CD14-positive monocyte (primary cell): Measurements from ENCODE around the gene F10. TPM values are rescaled to one million over a fixed set of nuclear protein-coding genes. Genes with fewer than 3 reads are reported as not detected.

Experiments used
- DNase-seq, 3 donors: peaks; one replicate each; pipeline ENCODE4 v3.0.0-alpha.2; 2011 to 2022
- H2AFZ ChIP-seq: 2 replicates; pipeline ENCODE4 v1.6.0; 2012; ENCODE audit warnings: mild to moderate bottlenecking, low read depth, low read length, inconsistent platforms; ENCODE audit not compliant: insufficient read depth, poor library complexity, severe bottlenecking
- H3K27ac ChIP-seq, 2 donors: 1 replicate in 1 of 2; 2 replicates in 1 of 2; pipeline ENCODE4 v1.5.1; 2012 to 2013; ENCODE audit warnings: low read length in 2 of 2, control low read depth in 1 of 2, inconsistent platforms in 1 of 2, low read depth in 1 of 2, mild to moderate bottlenecking in 1 of 2
- H3K27me3 ChIP-seq, 2 donors: one replicate each; pipeline versions ENCODE4 v1.6.0 to v1.6.1; 2011 to 2013; ENCODE audit warnings: low read length in 2 of 2; ENCODE audit not compliant: control insufficient read depth in 2 of 2, insufficient read depth in 2 of 2
- H3K36me3 ChIP-seq, 2 donors: replicated peaks in 1 of 2; 1 replicate in 1 of 2; 2 replicates in 1 of 2; pipeline versions ENCODE4 v1.5.1 to v1.6.1; 2012 to 2013; ENCODE audit warnings: low read length in 2 of 2, control low read depth in 1 of 2, inconsistent platforms in 1 of 2, mild to moderate bottlenecking in 1 of 2; ENCODE audit not compliant: insufficient read depth in 2 of 2, control insufficient read depth in 1 of 2
- H3K4me1 ChIP-seq, 2 donors: 1 replicate in 1 of 2; 2 replicates in 1 of 2; pipeline versions ENCODE4 v1.5.1 to v1.6.1; 2012 to 2013; ENCODE audit warnings: low read length in 2 of 2, control low read depth in 1 of 2, inconsistent platforms in 1 of 2, mild to moderate bottlenecking in 1 of 2, moderate library complexity in 1 of 2; ENCODE audit not compliant: insufficient read depth in 2 of 2, control insufficient read depth in 1 of 2
- H3K4me2 ChIP-seq: replicated peaks from 2 replicates; pipeline ENCODE3; 2012; ENCODE audit warnings: low read length, moderate library complexity, mild to moderate bottlenecking; ENCODE audit not compliant: poor library complexity, severe bottlenecking; ENCODE audit errors: extremely low read depth
- H3K4me3 ChIP-seq, 3 experiments: fragments of 200-600 bp in 1 of 3; sonication (generic) in 1 of 3; replicated peaks in 1 of 3; 1 replicate in 2 of 3; 2 replicates in 1 of 3; pipeline ENCODE4 v1.5.1; 2011 to 2013; ENCODE audit warnings: low read length in 3 of 3, mild to moderate bottlenecking in 3 of 3, control low read depth in 2 of 3, low read depth in 2 of 3, inconsistent platforms in 1 of 3, moderate library complexity in 1 of 3
- H3K79me2 ChIP-seq: 2 replicates; pipeline ENCODE4 v1.6.0; 2012; ENCODE audit warnings: mild to moderate bottlenecking, control low read depth, inconsistent platforms, low read length, moderate library complexity; ENCODE audit not compliant: insufficient read depth
- H3K9ac ChIP-seq: 2 replicates; pipeline ENCODE4 v1.6.0; 2017; ENCODE audit warnings: low read length, mild to moderate bottlenecking; ENCODE audit not compliant: insufficient read depth, poor library complexity, severe bottlenecking
- H3K9me3 ChIP-seq, 2 donors: replicated peaks in 1 of 2; 1 replicate in 1 of 2; 2 replicates in 1 of 2; pipeline versions ENCODE4 v1.5.1 to v1.6.1; 2012 to 2013; ENCODE audit warnings: low read length in 2 of 2, control low read depth in 1 of 2; ENCODE audit not compliant: control insufficient read depth in 1 of 2, insufficient read depth in 1 of 2
- H4K20me1 ChIP-seq: 2 replicates; pipeline ENCODE4 v1.6.0; 2012; ENCODE audit warnings: mild to moderate bottlenecking, low read length, control low read depth, moderate library complexity; ENCODE audit not compliant: insufficient read depth
- H3K27ac Mint-ChIP-seq, 7 donors: one replicate each; pipeline ENCODE4 v1.8.0; 2020; ENCODE audit warnings: mild to moderate bottlenecking in 7 of 7, mixed read lengths in 7 of 7, moderate library complexity in 6 of 7, inconsistent platforms in 2 of 7
- H3K27me3 Mint-ChIP-seq, 3 donors: one replicate each; pipeline ENCODE4 v1.8.0; 2021 to 2022; ENCODE audit warnings: low read depth in 3 of 3, mild to moderate bottlenecking in 3 of 3, mixed read lengths in 3 of 3, moderate library complexity in 3 of 3, inconsistent platforms in 1 of 3
- H3K36me3 Mint-ChIP-seq, 2 donors: one replicate each; pipeline ENCODE4 v1.8.0; 2020; ENCODE audit warnings: mixed read lengths in 2 of 2, inconsistent platforms in 1 of 2, mild to moderate bottlenecking in 1 of 2
- H3K4me1 Mint-ChIP-seq: one replicate; pipeline ENCODE4 v1.8.0; 2020; ENCODE audit warnings: mild to moderate bottlenecking, mixed read lengths
- H3K4me3 Mint-ChIP-seq, 2 donors: one replicate each; pipeline ENCODE4 v1.8.0; 2020; ENCODE audit warnings: mild to moderate bottlenecking in 2 of 2, mixed read lengths in 2 of 2, moderate library complexity in 1 of 2
- H3K9me3 Mint-ChIP-seq, 7 donors: one replicate each; pipeline ENCODE4 v1.8.0; 2020 to 2022; ENCODE audit warnings: mixed read lengths in 7 of 7, mild to moderate bottlenecking in 6 of 7, moderate library complexity in 6 of 7, inconsistent platforms in 2 of 7
- CTCF ChIP-seq: fragments of 200-600 bp; IDR thresholded peaks from one replicate; pipeline ENCODE4 v1.8.0; 2022; ENCODE audit warnings: antibody characterized with exemption, mild to moderate bottlenecking
- WGBS: methylation state at CpG from one replicate; pipeline ENCODE4 v1.1.5; 2013; ENCODE audit warnings: missing lambda C conversion rate; ENCODE audit not compliant: insufficient coverage; 5-methylcytosine and 5-hydroxymethylcytosine counted together
- intact Hi-C, 2 donors: fragments of 100-400 bp; cut with micrococcal nuclease; formaldehyde crosslinking; loops; one replicate each; pipeline versions ENCODE4 v1.15.0 to v1.15.1; 2023
- polyA plus RNA-seq, 3 donors: library from polyadenylated mRNA; depleted of rRNA in 1 of 3; unstranded in 2 of 3; stranded (reverse) in 1 of 3; fragments of 300-500 nt in 2 of 3; fragments of >200 nt in 1 of 3; fragmentation: Illumina TruSeq in 2 of 3; gene quantifications; 1 replicate in 2 of 3; 2 replicates in 1 of 3; pipeline ENCODE4 v1.2.3, GENCODE V29; 2012 to 2021

Gene F10
- polyA plus RNA-seq, 3 donors, result not detected

DNA sequence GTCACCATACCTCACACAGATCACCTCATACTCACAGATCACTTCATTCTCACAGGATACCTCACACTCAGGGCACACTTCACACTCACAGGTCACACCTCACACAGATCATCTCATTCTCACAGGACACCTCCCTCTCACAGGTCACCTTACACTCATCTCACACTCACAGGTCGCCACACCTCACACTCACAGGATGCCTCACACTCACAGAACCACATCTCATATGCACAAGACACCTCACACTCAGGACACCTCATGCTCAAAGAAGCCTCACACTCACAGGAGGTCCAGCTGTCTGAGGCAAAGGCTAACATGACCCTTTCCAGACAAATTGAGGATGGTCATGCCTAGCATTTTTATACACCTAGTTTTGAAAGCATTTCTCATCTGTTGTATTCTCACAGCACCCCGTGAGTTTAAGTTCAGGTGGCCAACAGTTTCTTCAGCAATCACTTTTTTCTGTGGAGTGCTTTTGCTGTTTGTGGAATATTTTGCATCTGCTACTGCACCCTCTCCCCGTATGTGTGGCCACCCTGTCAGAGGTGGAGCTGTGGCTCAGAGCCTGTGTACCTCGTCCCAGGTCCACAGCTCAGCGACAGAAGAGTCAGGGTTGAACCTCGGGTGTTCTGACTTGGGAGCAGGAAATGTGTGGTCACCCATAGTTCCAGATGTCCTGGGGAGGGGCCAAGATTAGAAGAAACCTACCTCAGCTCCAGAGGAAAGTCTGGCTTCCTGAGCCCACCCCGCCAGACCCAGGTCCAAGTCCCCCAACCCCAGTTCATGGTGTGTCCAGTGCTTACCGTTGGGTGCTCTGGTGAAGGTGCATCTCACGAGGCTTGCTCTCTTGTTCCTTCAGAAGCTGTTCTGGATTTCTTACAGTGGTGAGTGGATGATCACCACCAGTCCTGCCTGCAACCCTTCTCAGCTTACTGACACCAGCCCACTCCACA is 9.4 kb upstream of the F10 start:
- no peaks in the 10 kb centered on the region for H3K4me1 ChIP-seq
- DNase-seq, result no peak
- H3K27ac Mint-ChIP-seq, result no peak overlapping the region
- peaks cover 0 to 12% (median 11%) of the 10 kb centered on the region in 7 donors for H3K9me3 Mint-ChIP-seq
- no peak for TF ChIP-seq CTCF
- H3K9ac ChIP-seq, result no peak overlapping the region
- no peaks in the 10 kb centered on the region for H3K36me3 Mint-ChIP-seq
- H3K4me3 ChIP-seq, result no peak overlapping the region
- peaks cover 7 to 26% (median 20%) of the 10 kb centered on the region in 3 donors for H3K27me3 Mint-ChIP-seq
- 29% methylated on average over 4 of the region's 9 CpGs for WGBS
- intact Hi-C loops, result no loop called here
- no peaks in the 10 kb centered on the region for H3K36me3 ChIP-seq
- H3K9me3 ChIP-seq, result peaks cover 12 to 13% of the 10 kb centered on the region in 2 donors
- no peak overlapping the region for H2AFZ ChIP-seq
- H3K4me3 Mint-ChIP-seq, result no peak overlapping the region
- peaks cover 10 to 28% of the 10 kb centered on the region in 2 donors for H3K27me3 ChIP-seq
- H4K20me1 ChIP-seq, result no peaks in the 10 kb centered on the region
- no peaks in the 10 kb centered on the region for H3K4me1 Mint-ChIP-seq
- H3K27ac ChIP-seq, result no peak overlapping the region
- H3K4me2 ChIP-seq, result no peak overlapping the region
- no peaks in the 10 kb centered on the region for H3K79me2 ChIP-seq

DNA sequence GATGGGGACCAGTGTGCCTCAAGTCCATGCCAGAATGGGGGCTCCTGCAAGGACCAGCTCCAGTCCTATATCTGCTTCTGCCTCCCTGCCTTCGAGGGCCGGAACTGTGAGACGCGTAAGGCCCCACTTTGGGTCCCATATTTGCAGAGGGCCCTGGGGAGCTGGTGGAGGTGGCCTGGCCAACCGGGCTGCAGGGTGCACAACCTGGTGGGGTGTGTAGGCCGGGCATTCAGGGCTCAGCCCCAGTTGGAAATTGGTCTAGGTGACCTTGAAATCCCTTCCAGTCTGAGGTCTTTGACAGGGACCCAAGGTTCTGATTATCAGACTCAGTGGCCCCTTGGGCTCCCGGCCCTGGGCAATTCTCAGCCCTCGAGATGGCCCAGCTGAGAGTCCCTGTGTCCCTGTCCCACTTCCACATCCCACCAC is 8.7 kb upstream of the F10 start:
- Histone ChIP-seq H3K36me3 (no peaks in the 10 kb centered on the region), H3K4me3 (no peak overlapping the region), H3K9ac (no peak overlapping the region), H3K27ac (no peak overlapping the region), H3K9me3 (peaks cover 7 to 10% of the 10 kb centered on the region in 2 donors), H3K4me2 (no peak overlapping the region), H3K79me2 (no peaks in the 10 kb centered on the region), H3K4me1 (no peaks in the 10 kb centered on the region), H4K20me1 (no peaks in the 10 kb centered on the region), H3K27me3 (peaks cover 10 to 28% of the 10 kb centered on the region in 2 donors), H2AFZ (no peak overlapping the region)
- TF ChIP-seq CTCF, result no peak
- no peaks in the 10 kb centered on the region for H3K4me1 Mint-ChIP-seq
- H3K9me3 Mint-ChIP-seq, result peaks cover 0 to 12% (median 8%) of the 10 kb centered on the region in 7 donors
- intact Hi-C loops, result no loop called here
- H3K27ac Mint-ChIP-seq, result no peak overlapping the region
- DNase-seq, result no peak
- peaks cover 7 to 24% (median 20%) of the 10 kb centered on the region in 3 donors for H3K27me3 Mint-ChIP-seq
- no peaks in the 10 kb centered on the region for H3K36me3 Mint-ChIP-seq
- H3K4me3 Mint-ChIP-seq, result no peak overlapping the region
- WGBS, result 95% methylated on average over 6 of the region's 8 CpGs
